Putamen (tissue), 1 donor: ENCODE measurements around the gene TENM3.
"Not testable (repeated sequence)": the region's sequence is repeated elsewhere in the genome, so short reads cannot be mapped to it uniquely, and the experiment has no call there.

Experiments used
- DNase-seq: peaks from one replicate; pipeline ENCODE4 v3.0.0-alpha.2; 2016; ENCODE audit warnings: low spot score

The TENM3 gene

GRCh38 chr4:182228991-182229577, 14.1 kb upstream of the TENM3 start:
- DNase-seq: no peak

GRCh38 chr4:182230256-182230655, 12.9 kb upstream of the TENM3 start:
- DNase-seq: no peak

GRCh38 chr4:182231080-182231479, 12.1 kb upstream of the TENM3 start:
- DNase-seq: no peak

- DNase-seq: no peak
These were observed 11.7 kb upstream of the TENM3 start for GRCh38 chr4:182231496-182231895.

- no peak for DNase-seq
These were observed 9.7 kb upstream of the TENM3 start for GRCh38 chr4:182233310-182234090.

GRCh38 chr4:182235021-182235795, 8.0 kb upstream of the TENM3 start:
- no peak for DNase-seq

- no peak for DNase-seq
These were observed 7.0 kb upstream of the TENM3 start for GRCh38 chr4:182236186-182236585.

- DNase-seq: not testable (repeated sequence)
These were observed 6.2 kb upstream of the TENM3 start for GRCh38 chr4:182237010-182237409.

GRCh38 chr4:182238355-182238931, 4.8 kb upstream of the TENM3 start:
- no peak for DNase-seq

GRCh38 chr4:182240161-182241130, 2.8 kb upstream of the TENM3 start:
- DNase-seq: no peak

- not testable (repeated sequence) for DNase-seq
These were observed 942 bp upstream of the TENM3 start for GRCh38 chr4:182242260-182242659.

- no peak for DNase-seq
These were observed 415 bp upstream of the TENM3 start for GRCh38 chr4:182242787-182243186.

- no peak for DNase-seq
These were observed 1.8 kb downstream of the TENM3 start for GRCh38 chr4:182245041-182245440.

- no peak for DNase-seq
These were observed 2.5 kb downstream of the TENM3 start for GRCh38 chr4:182245541-182246215.

- peak; percentile 47 for DNase-seq
These were observed 3.4 kb downstream of the TENM3 start for GRCh38 chr4:182246401-182247205.

GRCh38 chr4:182248295-182248694, 5.1 kb downstream of the TENM3 start:
- DNase-seq: no peak

- DNase-seq: no peak
These were observed 7.2 kb downstream of the TENM3 start for GRCh38 chr4:182250446-182250845.

- no peak for DNase-seq
These were observed 7.9 kb downstream of the TENM3 start for GRCh38 chr4:182251116-182251515.

- DNase-seq: no peak
These were observed 9.0 kb downstream of the TENM3 start for GRCh38 chr4:182252220-182252619.
